Measurements from ENCODE around the gene TNFRSF17.
"Not testable (repeated sequence)": the region's sequence is repeated elsewhere in the genome, so short reads cannot be mapped to it uniquely, and the experiment has no call there.

TNFRSF17 gene

DNA sequence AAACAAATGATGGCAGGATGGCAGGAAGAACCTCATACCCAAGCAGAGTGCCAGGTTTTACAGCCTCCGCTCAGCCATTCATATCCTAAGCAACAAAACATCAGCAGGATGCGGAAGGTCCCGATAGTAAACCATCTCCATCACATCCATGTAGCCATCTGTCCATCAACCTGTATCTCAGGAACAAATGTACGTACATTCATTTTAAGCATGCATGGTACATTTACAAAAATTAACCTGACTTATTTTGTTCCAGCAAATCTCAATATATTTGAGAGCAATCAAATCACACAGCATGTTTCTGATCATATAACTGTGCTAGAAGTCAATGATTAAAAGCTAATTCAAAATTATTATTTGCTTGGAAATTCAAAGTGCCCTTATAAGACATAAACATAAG lies 23.1 kb upstream of the TNFRSF17 start, which contains the start of gene NPIPB2:
Gene NPIPB2 (minus strand): TSS at position 101 of the 400 bp plus-strand sequence. CDS start 0 bp downstream, at position 101.
- no CpG with 5 or more reads among the region's 4 CpGs for WGBS (ENCODE audit: extremely low coverage, insufficient coverage, low lambda C conversion rate)
- not testable (repeated sequence) for H3K23ac ChIP-seq (ENCODE audit: low read length); H4K5ac ChIP-seq (ENCODE audit: low read length); H2AK5ac ChIP-seq (ENCODE audit: low read length); H3K36me3 ChIP-seq (ENCODE audit: control insufficient read depth, insufficient read depth, low read length); H3K4me3 ChIP-seq (ENCODE audit: low read length); H3K18ac ChIP-seq (ENCODE audit: low read length); H3K27ac ChIP-seq (ENCODE audit: low read depth, low read length); H2BK120ac ChIP-seq (ENCODE audit: low read depth, low read length); H3K4me2 ChIP-seq (ENCODE audit: low read length); H2BK5ac ChIP-seq (ENCODE audit: low read length); H3K4me1 ChIP-seq (ENCODE audit: control insufficient read depth, low read depth, low read length); H3K27me3 ChIP-seq (ENCODE audit: insufficient read depth, low read length, poor library complexity); H2BK15ac ChIP-seq (replicated peaks; ENCODE audit: low read depth); DNase-seq; H3K4ac ChIP-seq (ENCODE audit: low read depth, low read length); H3K79me1 ChIP-seq (ENCODE audit: low read length); H3K56ac ChIP-seq (ENCODE audit: low read length); H3K79me2 ChIP-seq (ENCODE audit: control insufficient read depth, insufficient read depth, low read length); H4K8ac ChIP-seq (ENCODE audit: low read depth, low read length); H3K9ac ChIP-seq (ENCODE audit: low read length)

DNA sequence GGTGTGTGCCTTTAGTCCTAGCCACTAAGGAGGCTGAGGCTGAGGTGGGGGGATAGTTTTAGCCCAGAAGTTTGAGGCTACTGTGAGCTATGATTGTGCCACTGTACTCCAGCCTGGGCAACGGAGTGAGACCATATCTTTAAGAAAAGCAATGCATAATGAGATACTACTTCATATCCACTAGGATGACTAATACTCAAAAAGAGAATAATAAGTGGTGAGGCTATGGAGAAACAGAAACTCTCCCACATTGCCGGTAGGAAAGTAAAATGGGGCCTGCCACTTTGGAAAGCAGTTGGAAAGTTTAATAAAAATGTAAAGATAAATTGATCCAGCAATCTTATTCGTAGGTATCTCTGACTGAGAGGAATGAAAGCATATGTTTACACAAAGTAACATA lies 18.6 kb upstream of the TNFRSF17 start:
- H4K5ac ChIP-seq (ENCODE audit: low read length), result no peak overlapping the region
- no peaks in the 10 kb centered on the region for H3K27me3 ChIP-seq (ENCODE audit: insufficient read depth, low read length, poor library complexity)
- WGBS (ENCODE audit: extremely low coverage, insufficient coverage, low lambda C conversion rate), result no CpG with 5 or more reads among the region's 3 CpGs
- no peak overlapping the region for H2BK5ac ChIP-seq (ENCODE audit: low read length)
- no peaks in the 10 kb centered on the region for H3K79me2 ChIP-seq (ENCODE audit: control insufficient read depth, insufficient read depth, low read length)
- no peak overlapping the region for H2BK120ac ChIP-seq (ENCODE audit: low read depth, low read length)
- H3K18ac ChIP-seq (ENCODE audit: low read length), result no peak overlapping the region
- H2BK15ac ChIP-seq (replicated peaks; ENCODE audit: low read depth), result no peak overlapping the region
- no peak overlapping the region for H4K8ac ChIP-seq (ENCODE audit: low read depth, low read length)
- H3K79me1 ChIP-seq (ENCODE audit: low read length), result no peaks in the 10 kb centered on the region
- H3K4me3 ChIP-seq (ENCODE audit: low read length), result no peak overlapping the region
- DNase-seq, result no peak
- no peak overlapping the region for H3K9ac ChIP-seq (ENCODE audit: low read length)
- H2AK5ac ChIP-seq (ENCODE audit: low read length), result no peak overlapping the region
- no peak overlapping the region for H3K56ac ChIP-seq (ENCODE audit: low read length)
- H3K4me1 ChIP-seq (ENCODE audit: control insufficient read depth, low read depth, low read length), result no peaks in the 10 kb centered on the region
- no peak overlapping the region for H3K4ac ChIP-seq (ENCODE audit: low read depth, low read length)
- no peaks in the 10 kb centered on the region for H3K36me3 ChIP-seq (ENCODE audit: control insufficient read depth, insufficient read depth, low read length)
- H3K4me2 ChIP-seq (ENCODE audit: low read length), result no peak overlapping the region
- no peak overlapping the region for H3K23ac ChIP-seq (ENCODE audit: low read length)
- H3K27ac ChIP-seq (ENCODE audit: low read depth, low read length), result no peak overlapping the region

DNA sequence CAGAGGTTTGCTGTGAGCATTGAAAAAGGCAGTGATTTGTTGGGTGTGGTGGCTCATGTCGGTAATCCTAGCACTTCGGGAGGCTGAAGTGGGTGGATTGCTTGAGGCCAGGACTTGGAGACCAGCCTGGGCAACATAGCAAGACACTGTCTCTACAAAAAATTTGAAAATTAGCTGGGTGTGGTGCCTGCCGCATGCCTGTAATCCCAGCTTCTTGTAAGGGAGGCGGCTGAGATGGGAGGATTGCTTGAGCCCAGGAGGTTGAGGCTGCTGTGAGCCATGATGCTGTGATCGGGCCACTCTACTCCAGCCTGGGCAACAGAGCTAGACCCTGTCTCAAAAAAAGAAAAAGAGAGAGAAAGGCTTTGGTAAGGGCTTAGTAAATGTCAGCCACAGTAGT lies 16.2 kb upstream of the TNFRSF17 start:
- Histone ChIP-seq H3K4me3 (ENCODE audit: low read length) (no peak overlapping the region), H3K9ac (ENCODE audit: low read length) (no peak overlapping the region), H2BK120ac (ENCODE audit: low read depth, low read length) (no peak overlapping the region), H3K27ac (ENCODE audit: low read depth, low read length) (no peak overlapping the region), H2AK5ac (ENCODE audit: low read length) (no peak overlapping the region), H3K4me2 (ENCODE audit: low read length) (no peak overlapping the region), H3K4ac (ENCODE audit: low read depth, low read length) (no peak overlapping the region), H3K23ac (ENCODE audit: low read length) (no peak overlapping the region), H3K27me3 (ENCODE audit: insufficient read depth, low read length, poor library complexity) (no peaks in the 10 kb centered on the region), H3K79me1 (ENCODE audit: low read length) (no peaks in the 10 kb centered on the region), H2BK5ac (ENCODE audit: low read length) (no peak overlapping the region), H3K18ac (ENCODE audit: low read length) (no peak overlapping the region), H2BK15ac (replicated peaks; ENCODE audit: low read depth) (no peak overlapping the region), H4K5ac (ENCODE audit: low read length) (no peak overlapping the region), H3K79me2 (ENCODE audit: control insufficient read depth, insufficient read depth, low read length) (no peaks in the 10 kb centered on the region), H4K8ac (ENCODE audit: low read depth, low read length) (no peak overlapping the region), H3K36me3 (ENCODE audit: control insufficient read depth, insufficient read depth, low read length) (no peaks in the 10 kb centered on the region), H3K56ac (ENCODE audit: low read length) (no peak overlapping the region), H3K4me1 (ENCODE audit: control insufficient read depth, low read depth, low read length) (no peaks in the 10 kb centered on the region)
- DNase-seq, result no peak
- no CpG with 5 or more reads among the region's 5 CpGs for WGBS (ENCODE audit: extremely low coverage, insufficient coverage, low lambda C conversion rate)

DNA sequence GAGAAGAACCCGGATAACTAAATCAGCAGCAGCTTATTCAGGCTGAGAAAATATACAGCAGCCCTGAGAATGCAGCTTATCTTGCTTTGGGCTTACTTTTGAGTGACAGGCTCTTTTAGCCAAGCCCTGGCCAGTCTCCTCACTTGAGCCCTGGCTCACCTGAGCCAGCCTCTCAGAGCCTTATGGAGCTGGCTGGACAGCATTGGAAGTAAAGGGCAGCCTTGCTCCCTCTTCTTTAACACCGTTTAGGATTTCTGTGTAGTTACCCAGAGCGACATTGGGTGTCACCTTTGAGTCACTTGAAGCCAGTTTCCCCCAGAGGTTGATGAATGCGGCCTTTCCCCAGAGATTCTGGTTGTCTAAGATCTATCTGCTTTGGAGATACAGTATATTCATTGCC lies 15.5 kb upstream of the TNFRSF17 start:
- no peaks in the 10 kb centered on the region for H3K79me1 ChIP-seq (ENCODE audit: low read length)
- no peak overlapping the region for H3K23ac ChIP-seq (ENCODE audit: low read length)
- H3K4me1 ChIP-seq (ENCODE audit: control insufficient read depth, low read depth, low read length), result no peaks in the 10 kb centered on the region
- no peak overlapping the region for H4K8ac ChIP-seq (ENCODE audit: low read depth, low read length)
- no peak overlapping the region for H2AK5ac ChIP-seq (ENCODE audit: low read length)
- H3K27me3 ChIP-seq (ENCODE audit: insufficient read depth, low read length, poor library complexity), result no peaks in the 10 kb centered on the region
- no peak overlapping the region for H3K27ac ChIP-seq (ENCODE audit: low read depth, low read length)
- H3K18ac ChIP-seq (ENCODE audit: low read length), result no peak overlapping the region
- H2BK120ac ChIP-seq (ENCODE audit: low read depth, low read length), result no peak overlapping the region
- H2BK15ac ChIP-seq (replicated peaks; ENCODE audit: low read depth), result no peak overlapping the region
- no peak overlapping the region for H3K4me3 ChIP-seq (ENCODE audit: low read length)
- no peak overlapping the region for H3K4me2 ChIP-seq (ENCODE audit: low read length)
- whole genome bisulfite sequencing (ENCODE audit: extremely low coverage, insufficient coverage, low lambda C conversion rate), result no CpG with 5 or more reads among the region's 4 CpGs
- H3K56ac ChIP-seq (ENCODE audit: low read length), result no peak overlapping the region
- peak; percentile 79 for DNase-seq
- no peak overlapping the region for H2BK5ac ChIP-seq (ENCODE audit: low read length)
- no peak overlapping the region for H3K4ac ChIP-seq (ENCODE audit: low read depth, low read length)
- no peak overlapping the region for H4K5ac ChIP-seq (ENCODE audit: low read length)
- H3K79me2 ChIP-seq (ENCODE audit: control insufficient read depth, insufficient read depth, low read length), result no peaks in the 10 kb centered on the region
- no peaks in the 10 kb centered on the region for H3K36me3 ChIP-seq (ENCODE audit: control insufficient read depth, insufficient read depth, low read length)
- no peak overlapping the region for H3K9ac ChIP-seq (ENCODE audit: low read length)

DNA sequence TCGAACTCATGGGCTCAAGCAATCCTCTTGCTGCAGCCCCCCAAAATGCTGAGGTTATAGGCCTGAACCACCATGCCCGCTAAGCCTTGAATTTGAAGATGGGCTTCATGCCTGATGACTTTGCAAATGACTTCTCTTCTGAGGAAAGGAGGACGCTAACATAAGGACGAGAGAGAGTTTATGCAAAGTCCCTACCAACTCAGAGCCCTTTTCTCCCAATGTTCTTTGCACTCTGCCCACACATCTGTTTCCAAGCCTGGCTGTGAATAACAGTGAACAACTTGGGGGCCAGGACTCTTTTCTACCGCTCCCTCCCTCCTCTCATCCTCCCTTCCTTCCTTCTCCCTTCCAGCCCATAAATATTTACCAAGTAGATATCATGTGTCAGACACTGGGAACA lies 14.6 kb upstream of the TNFRSF17 start:
- Histone ChIP-seq H3K4me2 (ENCODE audit: low read length) (no peak overlapping the region), H3K4ac (ENCODE audit: low read depth, low read length) (no peak overlapping the region), H3K18ac (ENCODE audit: low read length) (no peak overlapping the region), H3K4me1 (ENCODE audit: control insufficient read depth, low read depth, low read length) (no peaks in the 10 kb centered on the region), H2BK120ac (ENCODE audit: low read depth, low read length) (no peak overlapping the region), H3K27ac (ENCODE audit: low read depth, low read length) (no peak overlapping the region), H3K36me3 (ENCODE audit: control insufficient read depth, insufficient read depth, low read length) (no peaks in the 10 kb centered on the region), H3K23ac (ENCODE audit: low read length) (no peak overlapping the region), H2AK5ac (ENCODE audit: low read length) (no peak overlapping the region), H4K8ac (ENCODE audit: low read depth, low read length) (no peak overlapping the region), H3K56ac (ENCODE audit: low read length) (no peak overlapping the region), H2BK5ac (ENCODE audit: low read length) (no peak overlapping the region), H3K79me1 (ENCODE audit: low read length) (no peaks in the 10 kb centered on the region), H3K27me3 (ENCODE audit: insufficient read depth, low read length, poor library complexity) (no peaks in the 10 kb centered on the region), H3K4me3 (ENCODE audit: low read length) (no peak overlapping the region), H3K79me2 (ENCODE audit: control insufficient read depth, insufficient read depth, low read length) (no peaks in the 10 kb centered on the region), H3K9ac (ENCODE audit: low read length) (no peak overlapping the region), H4K5ac (ENCODE audit: low read length) (no peak overlapping the region), H2BK15ac (replicated peaks; ENCODE audit: low read depth) (no peak overlapping the region)
- no peak for DNase-seq
- no CpG with 5 or more reads among the region's 5 CpGs for WGBS (ENCODE audit: extremely low coverage, insufficient coverage, low lambda C conversion rate)

DNA sequence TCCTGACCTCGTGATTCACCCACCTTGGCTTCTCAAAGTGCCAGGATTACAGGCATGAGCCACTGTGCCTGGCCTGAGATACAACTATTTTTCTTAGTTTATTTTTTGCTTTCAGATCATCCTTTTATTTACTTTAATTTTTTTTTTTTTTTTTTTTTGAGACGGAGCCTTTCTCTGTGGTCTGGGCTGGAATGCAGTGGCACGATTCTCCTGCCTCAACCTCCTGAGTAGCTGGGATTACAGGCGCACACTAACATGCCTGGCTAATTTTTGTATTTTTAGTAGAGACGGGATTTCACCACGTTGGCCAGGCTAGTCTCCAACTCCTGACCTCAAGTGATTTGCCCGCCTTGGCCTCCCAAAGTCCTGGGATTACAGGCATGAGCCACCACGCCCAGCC lies 11.4 kb upstream of the TNFRSF17 start:
- H3K27me3 ChIP-seq (ENCODE audit: insufficient read depth, low read length, poor library complexity); H3K23ac ChIP-seq (ENCODE audit: low read length); H3K27ac ChIP-seq (ENCODE audit: low read depth, low read length); H2BK5ac ChIP-seq (ENCODE audit: low read length); H3K4me1 ChIP-seq (ENCODE audit: control insufficient read depth, low read depth, low read length); H2BK120ac ChIP-seq (ENCODE audit: low read depth, low read length); H3K9ac ChIP-seq (ENCODE audit: low read length); H4K5ac ChIP-seq (ENCODE audit: low read length); DNase-seq; H3K36me3 ChIP-seq (ENCODE audit: control insufficient read depth, insufficient read depth, low read length); H3K79me2 ChIP-seq (ENCODE audit: control insufficient read depth, insufficient read depth, low read length); H3K56ac ChIP-seq (ENCODE audit: low read length); H3K18ac ChIP-seq (ENCODE audit: low read length); H3K4ac ChIP-seq (ENCODE audit: low read depth, low read length); H3K4me2 ChIP-seq (ENCODE audit: low read length); H3K4me3 ChIP-seq (ENCODE audit: low read length); H3K79me1 ChIP-seq (ENCODE audit: low read length); H2BK15ac ChIP-seq (replicated peaks; ENCODE audit: low read depth); H4K8ac ChIP-seq (ENCODE audit: low read depth, low read length); H2AK5ac ChIP-seq (ENCODE audit: low read length): not testable (repeated sequence)
- WGBS (ENCODE audit: extremely low coverage, insufficient coverage, low lambda C conversion rate), result no CpG with 5 or more reads among the region's 8 CpGs

Measured in mesendoderm (in vitro differentiated cells).